Glomerular visceral epithelial cell (primary cell): ENCODE results near the gene ZKSCAN7.
"Not testable (repeated sequence)": the region's sequence is repeated elsewhere in the genome, so short reads cannot be mapped to it uniquely, and the experiment has no call there.

ENCODE experiments used
- DNase-seq: peaks from one replicate; pipeline ENCODE4 v3.0.0-alpha.2; 2016; ENCODE audit errors: extremely low spot score

The ZKSCAN7 gene

DNA sequence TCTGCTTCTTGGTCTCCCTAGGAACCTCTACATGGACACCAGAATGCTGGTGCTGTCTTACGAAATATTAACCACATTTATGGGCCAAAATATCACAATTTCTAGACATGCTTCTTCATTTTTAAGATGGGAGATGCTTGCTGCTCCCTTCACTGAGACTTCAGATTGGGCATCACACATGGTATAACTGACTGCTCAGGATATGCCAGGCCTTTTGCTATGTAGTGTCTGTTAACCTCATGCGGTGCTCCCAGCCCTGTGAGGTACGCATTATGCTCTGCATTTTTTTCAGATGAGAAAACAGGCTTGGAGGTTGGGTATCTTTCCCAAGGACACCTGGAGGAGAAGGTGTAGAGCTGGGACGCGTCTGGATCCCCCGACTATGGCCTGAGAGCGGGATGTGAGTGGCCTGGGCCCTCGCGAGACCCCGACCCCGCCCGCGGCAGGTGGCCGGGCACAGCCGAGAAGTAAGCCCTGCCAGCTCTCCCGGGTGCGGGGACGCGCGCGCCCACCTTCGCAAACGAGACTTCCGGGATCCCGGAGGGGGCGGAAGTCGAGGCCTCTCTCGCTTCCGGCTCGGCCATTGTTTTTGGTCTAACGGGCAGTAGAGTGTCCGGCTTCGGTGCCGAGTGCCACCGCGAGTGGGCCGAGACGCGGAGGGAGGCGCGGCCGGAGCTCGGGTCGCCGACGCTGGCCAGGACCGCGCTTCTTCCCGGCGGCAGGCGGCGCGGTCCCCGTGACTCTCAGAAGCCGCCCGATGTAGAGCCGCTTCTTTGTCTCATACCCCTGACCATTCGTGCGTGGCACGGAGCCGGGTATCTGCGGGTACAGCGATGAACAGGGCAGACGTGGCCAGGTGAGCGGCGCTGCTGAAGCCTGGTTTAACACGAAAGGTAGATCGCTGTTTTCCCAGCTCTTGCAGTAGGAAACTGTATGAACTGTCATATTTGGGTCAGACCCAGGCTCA lies at the start of gene ZKSCAN7:
TSS of gene ZKSCAN7 (plus strand) at position 568 of the 967 bp plus-strand sequence. CDS start 1,855 bp downstream, outside the sequence.
- DNase-seq, result peak; percentile 40

DNA sequence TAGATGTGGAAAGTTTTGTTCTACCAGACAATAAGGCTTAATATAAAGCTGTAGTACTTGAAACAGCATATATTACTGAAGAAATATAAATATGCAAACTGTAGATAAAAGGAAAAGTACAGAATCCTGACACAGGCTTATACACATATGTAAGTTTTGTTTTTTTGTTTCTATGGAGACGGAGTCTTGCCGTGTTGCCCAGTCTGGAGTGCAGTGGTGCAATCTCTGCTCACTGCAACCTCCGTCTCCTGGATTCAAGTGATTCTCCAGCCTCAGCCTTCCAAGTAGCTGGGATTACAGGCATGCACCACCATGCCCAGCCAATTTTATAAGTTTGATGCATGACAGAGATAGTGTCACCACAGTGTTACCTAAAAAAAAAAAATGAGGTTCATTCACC lies 48.4 kb upstream of the ZKSCAN7 start:
- DNase-seq, result no peak

DNA sequence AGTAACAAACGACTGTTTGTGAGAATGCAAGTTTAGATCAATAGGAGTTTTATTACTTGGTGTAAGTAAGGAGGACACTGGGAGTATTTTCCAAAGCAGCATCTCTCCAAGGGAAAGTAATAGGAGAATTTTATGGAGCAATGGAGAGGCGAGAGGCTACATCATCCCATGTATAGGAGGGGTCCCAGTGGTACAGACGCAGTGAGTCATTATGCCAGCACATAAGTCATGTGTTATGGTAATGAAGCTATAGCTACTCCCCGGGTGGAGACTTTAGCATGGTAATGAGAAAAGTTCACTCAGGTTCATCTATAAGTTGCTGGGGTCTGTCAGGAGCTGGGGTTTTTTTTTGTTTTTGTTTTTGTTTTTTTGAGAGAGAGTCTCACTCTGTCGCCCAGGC lies 48.0 kb upstream of the ZKSCAN7 start:
- DNase-seq, result no peak

DNA sequence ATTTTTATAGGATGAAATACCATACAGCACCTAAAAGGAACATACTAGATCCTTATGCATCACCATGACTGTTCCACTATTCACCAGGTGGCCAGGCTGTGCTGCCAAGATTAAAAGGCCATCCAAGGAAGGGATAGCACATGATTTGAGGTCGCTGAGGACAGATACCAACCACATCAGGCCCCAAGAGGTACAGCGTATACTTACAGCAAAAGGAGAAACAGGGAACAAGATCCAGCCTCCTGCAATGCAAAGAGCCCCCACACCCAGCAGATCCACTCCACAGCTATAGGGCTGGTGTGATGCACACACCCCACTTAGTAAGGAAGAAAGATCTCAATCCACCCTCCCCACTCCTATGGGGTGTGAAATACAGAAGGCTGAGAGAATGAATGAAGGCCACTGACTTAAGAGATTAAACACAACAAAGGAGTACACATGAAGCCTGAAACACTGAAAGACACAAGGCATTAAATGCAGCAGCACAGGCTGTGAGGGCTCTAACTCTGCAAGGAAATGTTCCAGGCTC lies 45.5 kb upstream of the ZKSCAN7 start:
- no peak for DNase-seq

DNA sequence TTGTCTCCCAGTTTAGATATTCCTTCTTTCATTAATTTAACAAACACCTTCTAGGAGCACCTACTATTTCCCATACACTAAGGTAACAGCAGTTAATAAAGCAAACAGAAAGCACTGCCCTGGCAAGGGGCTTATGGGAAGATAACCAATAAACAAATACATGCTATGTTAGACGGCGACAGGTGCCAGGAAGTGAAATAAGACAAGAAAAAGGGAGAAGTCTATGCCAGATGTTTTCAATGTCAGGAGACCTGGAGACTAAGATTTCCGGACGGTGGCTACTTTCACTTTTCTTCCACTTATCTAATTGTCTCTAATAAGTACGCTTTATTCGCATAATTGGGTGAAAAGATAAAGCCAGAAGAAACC lies 45.0 kb upstream of the ZKSCAN7 start:
- DNase-seq, result no peak

DNA sequence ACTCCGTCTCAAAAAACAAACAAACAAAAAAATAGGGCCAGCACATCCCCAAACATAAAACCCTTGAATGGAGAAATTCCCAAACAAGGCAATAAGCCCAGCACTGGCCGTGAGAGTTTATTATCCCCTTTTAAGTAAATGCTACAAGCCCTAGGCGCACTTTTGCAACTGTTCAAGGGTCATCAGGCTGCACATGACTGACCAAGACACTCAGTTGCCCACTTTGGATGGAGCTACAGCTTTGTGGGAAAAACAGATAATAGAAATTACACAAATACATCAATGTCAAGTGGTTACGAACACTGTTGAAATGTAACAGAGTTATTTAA lies 43.8 kb upstream of the ZKSCAN7 start:
- DNase-seq, result no peak

DNA sequence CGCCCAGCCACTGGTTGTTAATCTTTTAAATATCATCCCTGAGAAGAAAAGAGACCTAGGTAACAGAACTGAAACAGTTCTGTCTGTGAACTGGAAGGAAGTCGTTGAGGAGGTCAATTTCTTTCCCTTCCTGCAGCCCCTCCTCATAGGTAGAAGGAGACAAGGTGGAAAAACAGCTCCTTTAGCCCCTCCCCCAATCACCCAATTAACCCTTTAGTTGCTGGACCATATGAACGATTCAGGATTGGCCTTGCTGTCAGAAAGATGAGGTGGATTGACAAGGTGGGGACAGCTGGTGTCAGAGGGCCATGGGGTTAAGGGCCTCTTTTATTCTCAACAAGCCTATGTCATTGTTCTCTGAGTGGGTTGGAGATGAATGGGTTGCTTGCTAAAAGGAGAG lies 41.5 kb upstream of the ZKSCAN7 start:
- no peak for DNase-seq

- no peak for DNase-seq
Measured at GRCh38 chr3:44516230-44516629, 38.8 kb upstream of the ZKSCAN7 start.

DNA sequence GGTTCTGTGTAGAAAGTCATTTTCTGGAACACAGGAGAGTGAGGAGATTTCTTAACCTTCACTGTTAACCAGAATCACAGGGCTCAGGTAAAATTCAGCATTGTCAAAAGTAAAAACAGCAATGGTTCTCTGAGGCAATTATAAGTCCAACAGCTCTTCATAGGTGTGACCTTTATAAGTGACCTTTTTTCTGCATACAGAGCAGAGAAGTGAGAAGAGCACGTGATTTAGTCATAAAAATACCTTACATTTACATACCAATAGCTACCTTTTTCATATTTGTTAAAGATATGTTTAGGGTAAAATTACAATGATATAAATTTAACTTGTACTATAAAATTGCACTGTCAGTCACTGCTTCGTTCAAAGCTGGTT lies 36.2 kb upstream of the ZKSCAN7 start:
- DNase-seq, result no peak

GRCh38 chr3:44521721-44522120 lies 33.3 kb upstream of the ZKSCAN7 start:
- no peak for DNase-seq

- DNase-seq, result no peak
Measured at GRCh38 chr3:44522494-44522933, 32.5 kb upstream of the ZKSCAN7 start.

DNA sequence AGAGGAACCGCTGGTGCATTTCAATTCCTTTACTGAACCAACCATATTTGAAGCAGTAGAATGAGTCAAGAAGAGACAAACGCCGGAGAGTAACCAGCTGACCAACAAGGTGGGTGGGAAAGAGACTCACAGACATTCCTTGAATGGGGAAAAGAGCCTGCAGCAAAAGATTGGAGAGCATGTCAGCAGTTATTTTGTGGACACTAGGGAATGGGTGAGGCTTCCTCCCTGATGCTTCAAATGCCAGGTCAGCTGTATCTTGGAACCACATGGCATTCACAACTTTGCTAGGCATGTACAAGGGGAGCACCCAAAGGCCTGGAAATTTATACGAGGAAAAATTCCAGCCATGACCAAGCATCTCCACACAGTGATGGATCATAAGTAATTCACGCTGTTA lies 29.9 kb upstream of the ZKSCAN7 start:
- DNase-seq, result no peak

GRCh38 chr3:44529927-44530326 lies 25.1 kb upstream of the ZKSCAN7 start:
- DNase-seq, result no peak

DNA sequence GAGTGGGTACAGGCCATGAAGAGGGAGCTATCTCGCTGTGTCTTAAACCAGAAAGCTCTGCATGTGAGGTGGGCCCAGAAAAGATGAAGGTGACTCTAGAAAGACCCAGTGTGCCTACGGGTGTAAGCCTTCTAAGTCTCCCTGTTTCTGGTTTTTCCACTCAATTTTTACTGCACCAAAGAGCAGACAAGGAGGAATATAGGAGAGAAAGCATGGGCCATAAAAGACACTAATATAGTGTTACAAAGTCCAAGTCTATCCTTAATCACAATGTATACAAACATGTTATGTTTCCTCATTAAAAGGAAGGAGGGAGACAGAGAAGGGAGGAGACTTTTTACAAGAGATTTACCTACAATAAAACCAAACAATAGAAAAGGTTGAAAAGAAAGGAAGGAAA lies 24.1 kb upstream of the ZKSCAN7 start:
- no peak for DNase-seq

DNA sequence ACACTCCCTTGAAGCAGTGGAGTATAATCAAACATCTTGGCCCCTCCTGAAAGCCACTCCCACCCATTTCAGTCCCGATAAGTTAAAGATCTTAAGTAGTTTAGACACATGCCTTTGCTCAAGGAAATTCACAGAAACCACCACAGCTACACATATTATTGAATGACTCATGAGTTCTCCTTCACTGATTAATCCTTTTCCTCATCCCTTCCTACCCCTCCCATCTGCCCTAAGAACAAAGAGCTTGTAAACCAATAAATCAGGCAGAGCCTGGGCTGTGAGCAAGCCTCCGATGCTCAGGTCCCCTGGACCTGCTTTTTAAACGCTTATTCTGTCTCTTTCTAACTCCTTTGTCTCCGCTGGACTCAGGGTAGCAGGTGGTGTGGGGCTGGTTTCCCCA lies 20.3 kb upstream of the ZKSCAN7 start:
- DNase-seq, result peak; percentile 53

DNA sequence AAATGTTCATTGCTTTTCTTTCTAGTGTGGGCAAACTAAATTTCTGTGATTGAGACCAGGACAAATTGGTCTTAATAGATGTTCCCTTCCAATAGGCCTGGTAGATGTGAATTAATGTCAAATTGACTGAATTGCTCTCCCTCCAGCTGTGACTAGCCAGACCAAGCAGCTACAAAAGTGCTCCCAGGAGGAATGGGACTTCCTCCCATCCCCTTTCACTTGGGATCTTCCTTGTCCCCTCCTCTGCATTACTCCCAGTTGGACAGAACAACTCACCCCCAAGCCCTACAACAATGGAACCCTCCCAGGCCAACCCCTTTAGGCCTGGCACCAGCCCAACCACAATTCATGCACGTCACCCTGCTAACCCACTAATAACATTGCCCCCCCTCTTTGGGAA lies 19.6 kb upstream of the ZKSCAN7 start:
- no peak for DNase-seq

DNA sequence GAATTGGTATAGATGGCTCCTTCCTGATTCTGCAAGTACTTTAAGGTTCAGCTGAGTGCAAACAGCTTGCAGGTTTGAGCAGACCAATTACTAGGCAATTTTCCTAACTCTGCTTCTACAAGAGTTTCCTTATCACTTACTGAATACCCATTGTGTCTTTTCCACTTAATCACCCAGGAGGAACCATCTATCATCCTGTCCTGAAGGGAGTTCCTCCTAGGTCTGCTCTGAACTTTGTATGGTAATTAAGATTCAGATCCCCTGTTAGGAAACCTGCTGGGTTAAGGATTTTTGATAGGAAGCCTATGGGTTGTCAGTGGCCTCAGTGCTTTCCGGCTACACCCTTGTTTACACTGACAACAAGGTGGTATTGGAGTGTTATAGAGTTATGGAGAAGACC lies 10.2 kb upstream of the ZKSCAN7 start:
- DNase-seq, result not testable (repeated sequence)

DNA sequence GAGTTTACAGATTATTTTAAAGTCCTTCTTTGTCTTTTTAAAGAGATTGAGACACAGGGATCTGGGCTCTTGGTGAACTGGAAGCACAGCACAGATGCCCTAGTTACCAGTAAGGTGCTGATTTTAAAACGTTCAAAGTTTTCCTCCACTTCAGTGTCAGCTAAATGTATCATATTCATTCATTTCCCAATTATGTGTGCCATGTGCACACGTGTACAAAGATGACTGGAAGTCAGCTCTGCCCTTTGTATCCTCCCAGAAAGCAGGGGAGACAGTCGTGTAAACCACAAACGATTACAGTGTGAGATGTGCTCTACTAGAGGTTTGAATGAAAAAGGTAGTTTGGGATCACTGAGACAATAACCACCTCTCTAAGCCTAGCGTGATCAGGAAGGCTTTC lies 730 bp downstream of the ZKSCAN7 start:
- DNase-seq, result no peak

DNA sequence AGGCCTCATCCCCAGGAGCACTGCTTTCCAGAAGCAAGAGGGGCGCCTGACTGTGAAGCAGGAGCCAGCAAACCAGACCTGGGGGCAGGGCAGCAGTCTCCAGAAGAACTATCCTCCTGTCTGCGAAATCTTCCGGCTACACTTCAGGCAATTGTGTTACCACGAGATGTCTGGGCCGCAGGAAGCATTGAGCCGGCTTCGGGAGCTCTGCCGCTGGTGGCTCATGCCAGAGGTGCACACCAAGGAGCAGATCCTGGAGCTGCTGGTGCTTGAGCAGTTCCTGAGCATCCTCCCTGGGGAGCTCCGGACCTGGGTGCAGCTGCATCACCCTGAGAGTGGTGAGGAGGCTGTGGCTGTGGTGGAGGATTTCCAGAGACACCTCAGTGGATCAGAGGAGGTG lies 2.1 kb downstream of the ZKSCAN7 start:
- DNase-seq, result no peak

GRCh38 chr3:44561076-44561475 lies 6.1 kb downstream of the ZKSCAN7 start:
- DNase-seq, result no peak

DNA sequence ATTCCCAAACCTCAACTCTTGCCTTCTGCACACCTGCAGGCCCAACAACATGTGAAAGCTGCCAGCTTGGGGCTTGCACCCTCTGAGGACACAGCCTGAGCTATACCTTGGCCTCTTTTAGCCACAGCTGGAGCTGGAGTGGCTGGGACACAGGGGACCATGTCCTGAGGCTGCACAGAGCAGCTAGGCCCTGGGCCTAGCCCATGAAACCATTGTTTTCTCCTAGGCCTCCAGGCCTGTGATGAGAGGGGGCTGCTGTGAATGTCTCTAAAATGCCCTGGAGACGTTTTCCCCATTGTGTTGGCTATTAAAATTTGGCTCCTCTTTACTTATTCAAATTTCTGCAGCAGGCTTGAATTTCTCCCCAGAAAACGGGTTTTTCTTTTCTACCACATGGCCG lies 7.2 kb downstream of the ZKSCAN7 start:
- no peak for DNase-seq

DNA sequence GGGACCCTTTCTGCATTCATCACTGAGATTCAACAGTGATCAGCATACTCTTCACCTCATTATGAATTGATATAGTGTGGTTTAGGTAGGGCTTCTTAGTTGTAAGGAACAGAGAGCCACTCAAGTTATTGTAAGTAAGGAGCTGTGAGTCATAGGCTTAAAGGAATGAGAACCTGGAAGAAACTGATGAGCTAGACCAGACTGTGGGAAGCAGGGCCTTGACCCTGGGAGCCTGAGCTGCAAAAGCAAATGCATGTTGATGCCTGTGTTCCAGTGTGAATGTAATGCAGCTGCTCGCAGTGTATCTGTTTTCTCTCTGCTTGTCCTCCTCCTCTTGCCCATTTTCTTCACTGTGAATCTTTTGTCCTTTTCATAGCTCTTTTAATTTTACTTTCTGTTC lies 13.6 kb downstream of the ZKSCAN7 start:
- DNase-seq, result peak; percentile 9

- DNase-seq, result no peak
Measured at GRCh38 chr3:44571024-44571423, 16.0 kb downstream of the ZKSCAN7 start.

GRCh38 chr3:44576613-44577012 lies 21.6 kb downstream of the ZKSCAN7 start:
- DNase-seq, result no peak
